Esophagus squamous epithelium (tissue), 5 donors: ENCODE data around the gene RDM1. TPM values are rescaled to one million over a fixed set of nuclear protein-coding genes. Genes with fewer than 3 reads are reported as not detected.

Experiments
- DNase-seq: peaks from one replicate; lab custom pipeline; 2025; lab: John Stamatoyannopoulos, UW
- H3K27ac ChIP-seq, 4 donors: fragments of 200-600 bp; sonication (generic); one replicate each; pipeline ENCODE4 v1.5.1; 2016 to 2019; ENCODE audit warnings: mild to moderate bottlenecking in 1 of 4
- H3K27me3 ChIP-seq, 4 donors: fragments of 200-600 bp; sonication (generic); 1 replicate in 3 of 4; 2 replicates in 1 of 4; pipeline versions ENCODE4 v1.5.1 to v1.6.0; 2017 to 2021; ENCODE audit warnings: antibody characterized with exemption in 1 of 4
- H3K36me3 ChIP-seq, 3 donors: fragments of 200-600 bp; sonication (generic); one replicate each; pipeline ENCODE4 v1.5.1; 2016 to 2019
- H3K4me1 ChIP-seq, 3 donors: fragments of 200-600 bp; sonication (generic); one replicate each; pipeline ENCODE4 v1.5.1; 2017 to 2019
- H3K4me3 ChIP-seq, 4 donors: fragments of 200-600 bp; sonication (generic); 1 replicate in 3 of 4; 2 replicates in 1 of 4; pipeline ENCODE4 v1.5.1; 2016 to 2019; ENCODE audit warnings: mild to moderate bottlenecking in 2 of 4, moderate library complexity in 1 of 4
- H3K9me3 ChIP-seq, 3 donors: fragments of 200-600 bp; sonication (generic); one replicate each; pipeline ENCODE4 v1.5.1; 2016 to 2019
- CTCF ChIP-seq, 6 experiments: fragments of 450-650 bp in 4 of 6; fragments of 200-600 bp in 2 of 6; sonication (generic) in 2 of 6; IDR thresholded peaks; one replicate each; pipeline ENCODE4 v1.5.1; 2016 to 2019; ENCODE audit warnings: antibody characterized with exemption in 6 of 6, mild to moderate bottlenecking in 4 of 6, moderate library complexity in 4 of 6
- POLR2A ChIP-seq, 4 donors: fragments of 450-650 bp; IDR thresholded peaks; one replicate each; pipeline ENCODE4 v1.6.1; 2017; ENCODE audit warnings: antibody characterized with exemption in 4 of 4, mild to moderate bottlenecking in 4 of 4, moderate library complexity in 3 of 4
- WGBS, 2 donors: methylation state at CpG; one replicate each; pipeline ENCODE4 v1.1.5; 2018; 5-methylcytosine and 5-hydroxymethylcytosine counted together
- intact Hi-C: fragments of 100-400 bp; cut with DNase I; formaldehyde crosslinking; loops from one replicate; pipeline ENCODE4 v1.15.0; 2022
- total RNA-seq, 4 donors: library from RNA; depleted of rRNA; stranded (reverse); fragments of >200 nt; gene quantifications; one replicate each; pipeline ENCODE4 v1.1.0, GENCODE V29; 2016
- donor health status: DM: yes; HTN: yes; CAD: no.

Gene RDM1
- total RNA-seq, 4 donors from 2014 or later = 0.38 to 4.0 (median 0.45) TPM

- no peak for DNase-seq
- Histone ChIP-seq H3K4me3 (no peak overlapping the region), H3K27ac (peak overlapping the region in 1 of 4 donors; percentile 9), H3K27me3 (peaks cover 0 to 6% (median 0%) of the 10 kb centered on the region in 4 donors), H3K36me3 (no peaks in the 10 kb centered on the region), H3K9me3 (no peaks in the 10 kb centered on the region), H3K4me1 (peaks cover 0 to 13% (median 8%) of the 10 kb centered on the region in 3 donors)
- no peak for TF ChIP-seq CTCF (IDR thresholded peaks at IDR 0.05)
- no peak for TF ChIP-seq POLR2A (IDR thresholded peaks at IDR 0.05)
- intact Hi-C loops = loop anchor here (10.0 kb wide), 1 partner anchor 172 kb away; no protein-coding TSS in a partner anchor
- WGBS, 2 donors = 57 to 76% methylated on average over 4 of the region's 4 CpGs
Measured at GRCh38 chr17:35972945-35973332, 42.4 kb upstream of the RDM1 start.

GRCh38 chr17:35972535-35972934 is 42.0 kb upstream of the RDM1 start:
- no peak overlapping the region for H3K4me3 ChIP-seq
- intact Hi-C loops = loop anchor here (10.0 kb wide), 1 partner anchor 172 kb away; no protein-coding TSS in a partner anchor
- 71 to 77% methylated on average over 5 to 6 of the region's 6 CpGs for WGBS, 2 donors
- peaks cover 0 to 13% (median 8%) of the 10 kb centered on the region in 3 donors for H3K4me1 ChIP-seq
- peaks cover 0 to 6% (median 0%) of the 10 kb centered on the region in 4 donors for H3K27me3 ChIP-seq
- no peak for DNase-seq
- H3K27ac ChIP-seq = peak overlapping the region in 1 of 4 donors; percentile 9
- no peaks in the 10 kb centered on the region for H3K9me3 ChIP-seq
- no peak for TF ChIP-seq CTCF (IDR thresholded peaks at IDR 0.05)
- no peaks in the 10 kb centered on the region for H3K36me3 ChIP-seq

GRCh38 chr17:35972066-35972465 is 41.5 kb upstream of the RDM1 start:
- intact Hi-C loops = loop anchor here (10.0 kb wide), 1 partner anchor 173 kb away; no protein-coding TSS in a partner anchor
- H3K27ac ChIP-seq = no peak overlapping the region
- DNase-seq = no peak
- H3K4me3 ChIP-seq = no peak overlapping the region
- no peaks in the 10 kb centered on the region for H3K9me3 ChIP-seq
- 79 to 88% methylated on average over 1 of the region's 1 CpG for WGBS, 2 donors
- no peaks in the 10 kb centered on the region for H3K36me3 ChIP-seq
- H3K4me1 ChIP-seq = peaks cover 0 to 13% (median 8%) of the 10 kb centered on the region in 3 donors
- TF ChIP-seq CTCF (IDR thresholded peaks at IDR 0.05) = no peak
- no peak for TF ChIP-seq POLR2A (IDR thresholded peaks at IDR 0.05)
- peaks cover 0 to 6% (median 0%) of the 10 kb centered on the region in 4 donors for H3K27me3 ChIP-seq

GRCh38 chr17:35969558-35970380 is 39.2 kb upstream of the RDM1 start:
- H3K27ac ChIP-seq = no peak overlapping the region

More at GRCh38 chr17:35969558-35970380, 39.2 kb upstream of the RDM1 start:
- peaks cover 0 to 13% (median 6%) of the 10 kb centered on the region in 3 donors for H3K4me1 ChIP-seq
- H3K36me3 ChIP-seq = no peaks in the 10 kb centered on the region
- no peak overlapping the region for H3K4me3 ChIP-seq
- TF ChIP-seq CTCF (IDR thresholded peaks at IDR 0.05) (peak; percentile 72 to 80 (median 78)), POLR2A (IDR thresholded peaks at IDR 0.05) (no peak)
- DNase-seq = peak; percentile 9
- H3K9me3 ChIP-seq = no peaks in the 10 kb centered on the region
- intact Hi-C loops = loop anchor here (10.0 kb wide), 2 partner anchors 175 to 505 kb away; no protein-coding TSS in a partner anchor
- H3K27me3 ChIP-seq = peaks cover 0 to 6% (median 0%) of the 10 kb centered on the region in 4 donors
- 34 to 38% methylated on average over 7 to 8 of the region's 8 CpGs for WGBS, 2 donors
